Bronchial epithelial cell (primary cell): Measurements from ENCODE around the gene ARHGAP20. TPM values are rescaled to one million over a fixed set of nuclear protein-coding genes. Genes with fewer than 3 reads are reported as not detected.
"Not testable (repeated sequence)": the region's sequence is repeated elsewhere in the genome, so short reads cannot be mapped to it uniquely, and the experiment has no call there.

Experiments
- DNase-seq: peaks from one replicate; pipeline ENCODE4 v3.0.0-alpha.2; 2010; ENCODE audit warnings: low read depth
- FAIRE-seq: peaks from 2 replicates; lab custom pipeline; 2011; peaks lifted over from hg19 to GRCh38; lab: Jason Lieb, UNC
- H3K27me3 ChIP-seq: 2 replicates; pipeline ENCODE4 v1.5.1; 2011; ENCODE audit warnings: low read length; ENCODE audit not compliant: control insufficient read depth, insufficient read depth
- H3K36me3 ChIP-seq: 2 replicates; pipeline ENCODE4 v1.5.1; 2011; ENCODE audit warnings: low read length; ENCODE audit not compliant: control insufficient read depth, insufficient read depth
- H3K4me3 ChIP-seq: 2 replicates; pipeline ENCODE4 v1.5.1; 2011; ENCODE audit warnings: mild to moderate bottlenecking, low read depth, low read length, control low read depth
- total RNA-seq: library from RNA; depleted of rRNA; stranded (reverse); fragments of >200 nt; gene quantifications from 2 replicates; pipeline ENCODE4 v1.2.1, GENCODE V29; 2014
- TF ChIP-seq, protein P1 (sequence below): IDR thresholded peaks from 2 replicates; pipeline ENCODE4 v1.5.1; 2011; ENCODE audit warnings: mild to moderate bottlenecking, moderate library complexity, low read length, control low read depth, inconsistent platforms; ENCODE audit not compliant: insufficient read depth, severe bottlenecking

ARHGAP20 gene
- total RNA-seq, 1 donor from 2014 or later = under 0.01 TPM

DNA sequence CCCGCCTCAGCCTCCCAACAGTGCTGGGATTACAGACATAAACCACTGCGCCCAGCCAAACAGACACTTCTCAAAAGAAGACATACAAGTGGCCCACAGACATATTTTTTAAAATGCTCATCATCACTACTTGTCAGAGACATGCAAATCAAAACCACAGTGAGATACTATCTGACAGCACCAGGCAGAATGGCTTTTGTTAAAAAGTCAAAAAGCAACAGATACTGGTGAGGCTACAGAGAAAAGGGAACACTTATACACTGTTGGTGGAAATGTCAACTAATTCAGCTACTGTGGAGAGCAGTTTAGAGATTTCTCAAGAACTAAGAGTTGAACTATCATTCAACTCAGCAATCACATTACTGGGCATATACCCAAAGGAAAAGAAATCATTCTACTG is 67.0 kb downstream of the ARHGAP20 start:
- DNase-seq (no peak), FAIRE-seq (no peak)
- Histone ChIP-seq H3K27me3 (no peaks in the 10 kb centered on the region), H3K4me3 (no peak overlapping the region), H3K36me3 (no peaks in the 10 kb centered on the region)
- TF ChIP-seq, protein P1, sequence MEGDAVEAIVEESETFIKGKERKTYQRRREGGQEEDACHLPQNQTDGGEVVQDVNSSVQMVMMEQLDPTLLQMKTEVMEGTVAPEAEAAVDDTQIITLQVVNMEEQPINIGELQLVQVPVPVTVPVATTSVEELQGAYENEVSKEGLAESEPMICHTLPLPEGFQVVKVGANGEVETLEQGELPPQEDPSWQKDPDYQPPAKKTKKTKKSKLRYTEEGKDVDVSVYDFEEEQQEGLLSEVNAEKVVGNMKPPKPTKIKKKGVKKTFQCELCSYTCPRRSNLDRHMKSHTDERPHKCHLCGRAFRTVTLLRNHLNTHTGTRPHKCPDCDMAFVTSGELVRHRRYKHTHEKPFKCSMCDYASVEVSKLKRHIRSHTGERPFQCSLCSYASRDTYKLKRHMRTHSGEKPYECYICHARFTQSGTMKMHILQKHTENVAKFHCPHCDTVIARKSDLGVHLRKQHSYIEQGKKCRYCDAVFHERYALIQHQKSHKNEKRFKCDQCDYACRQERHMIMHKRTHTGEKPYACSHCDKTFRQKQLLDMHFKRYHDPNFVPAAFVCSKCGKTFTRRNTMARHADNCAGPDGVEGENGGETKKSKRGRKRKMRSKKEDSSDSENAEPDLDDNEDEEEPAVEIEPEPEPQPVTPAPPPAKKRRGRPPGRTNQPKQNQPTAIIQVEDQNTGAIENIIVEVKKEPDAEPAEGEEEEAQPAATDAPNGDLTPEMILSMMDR = no peak

DNA sequence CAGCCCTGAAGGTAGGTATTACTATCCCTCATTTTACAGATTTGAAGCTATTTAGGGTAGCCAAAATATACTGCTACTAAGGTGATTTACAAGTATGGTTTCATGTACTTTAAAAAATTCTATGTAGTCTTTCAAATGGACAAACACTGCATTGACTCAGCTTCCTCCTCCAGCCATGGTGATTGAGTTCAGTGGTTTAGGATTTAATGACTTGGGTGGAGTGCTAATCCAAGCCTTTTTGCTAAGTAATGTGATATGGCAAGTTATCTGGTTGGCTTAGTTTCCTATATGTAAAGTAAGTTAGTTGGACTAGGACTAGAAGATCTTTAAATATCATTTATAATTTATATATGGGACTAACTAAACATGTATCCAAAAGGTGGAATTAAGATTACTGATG is 77.9 kb downstream of the ARHGAP20 start:
- Histone ChIP-seq H3K27me3 (no peaks in the 10 kb centered on the region), H3K36me3 (no peaks in the 10 kb centered on the region), H3K4me3 (no peak overlapping the region)
- DNase-seq (no peak), FAIRE-seq (no peak)
- TF ChIP-seq, protein P1 = no peak

DNA sequence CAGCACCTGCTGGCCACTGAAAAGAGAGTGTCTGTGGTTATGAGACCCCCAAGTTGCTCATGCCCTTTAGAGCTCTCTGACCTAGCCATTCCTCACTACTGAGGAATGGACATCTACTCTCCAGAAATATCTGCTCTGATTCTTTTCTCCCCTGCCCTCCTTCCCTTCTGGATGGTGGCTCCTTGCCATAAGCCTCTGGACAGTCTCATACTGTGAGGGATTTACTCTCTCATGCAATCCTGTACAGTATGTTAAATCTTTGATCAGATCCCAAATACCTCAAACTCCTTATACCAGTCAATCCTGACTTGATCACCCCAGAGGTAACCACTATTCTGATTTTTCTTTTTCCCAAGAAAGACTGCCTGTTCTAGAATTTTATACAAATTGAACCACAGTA is 80.7 kb downstream of the ARHGAP20 start:
- DNase-seq = no peak

DNA sequence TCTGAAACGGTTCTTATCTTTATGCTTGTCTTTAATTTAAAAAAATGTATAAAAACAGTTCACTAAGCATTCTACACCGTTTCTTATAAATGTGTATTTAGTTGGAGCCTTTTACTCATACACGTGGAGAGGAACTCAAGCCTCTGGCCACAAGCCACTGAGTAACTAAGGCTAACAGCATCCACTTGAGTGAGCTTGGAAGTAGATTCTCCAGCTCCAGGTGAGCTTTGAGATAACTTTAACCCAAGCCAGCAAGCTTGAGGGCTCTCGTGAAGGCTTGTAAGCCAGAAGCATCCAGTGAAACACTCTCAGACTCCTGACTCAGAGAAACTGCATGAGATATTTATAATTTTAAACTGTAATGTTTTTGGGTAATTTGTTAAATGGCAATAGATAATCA is 82.6 kb downstream of the ARHGAP20 start:
- no peaks in the 10 kb centered on the region for H3K27me3 ChIP-seq
- no peaks in the 10 kb centered on the region for H3K36me3 ChIP-seq
- DNase-seq (no peak), FAIRE-seq (no peak)
- no peak overlapping the region for H3K4me3 ChIP-seq
- TF ChIP-seq, protein P1 = no peak

More for the DNA sequence above, 80.7 kb downstream of the ARHGAP20 start:
- Histone ChIP-seq H3K36me3 (no peaks in the 10 kb centered on the region), H3K4me3 (no peak overlapping the region), H3K27me3 (no peaks in the 10 kb centered on the region)
- TF ChIP-seq, protein P1 = no peak
- no peak for FAIRE-seq

DNA sequence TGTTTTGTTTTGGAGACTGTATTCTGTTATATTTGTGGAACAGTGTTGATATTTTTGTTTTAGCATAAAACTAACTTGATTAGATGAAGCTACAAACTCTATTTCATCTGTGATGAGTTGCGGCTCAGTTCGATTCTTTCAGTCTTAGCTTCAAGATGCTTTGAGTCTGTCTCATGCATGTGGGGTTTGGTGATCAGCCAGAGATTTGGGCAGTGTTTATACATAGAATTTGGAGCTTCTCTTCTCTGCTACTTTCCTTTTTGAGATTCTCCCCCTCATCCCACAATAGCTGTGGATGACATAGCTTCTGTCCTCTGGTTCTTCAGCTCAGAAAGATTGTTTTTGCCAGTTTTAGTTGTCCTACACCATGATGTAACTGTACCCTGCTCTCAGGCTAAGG is 90.4 kb downstream of the ARHGAP20 start:
- TF ChIP-seq, protein P1 = no peak
- Histone ChIP-seq H3K4me3 (no peak overlapping the region), H3K27me3 (no peaks in the 10 kb centered on the region), H3K36me3 (no peaks in the 10 kb centered on the region)
- DNase-seq (no peak), FAIRE-seq (no peak)

DNA sequence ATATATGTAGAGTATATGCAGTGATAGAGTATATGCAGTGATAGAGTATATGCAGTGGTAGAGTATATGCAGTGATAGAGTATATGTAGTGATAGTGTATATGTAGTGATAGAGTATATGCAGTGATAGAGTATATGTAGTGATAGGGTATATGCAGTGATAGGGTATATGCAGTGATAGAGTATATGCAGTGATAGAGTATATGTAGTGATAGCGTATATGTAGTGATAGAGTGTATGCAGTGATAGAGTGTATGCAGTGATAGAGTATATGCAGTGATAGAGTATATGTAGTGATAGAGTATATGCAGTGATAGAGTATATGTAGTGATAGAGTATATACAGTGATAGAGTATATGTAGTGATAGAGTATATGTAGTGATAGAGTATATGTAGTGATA is 92.9 kb downstream of the ARHGAP20 start:
- not testable (repeated sequence) for DNase-seq

More for the DNA sequence above, 92.9 kb downstream of the ARHGAP20 start:
- not testable (repeated sequence) for H3K4me3 ChIP-seq, H3K27me3 ChIP-seq, H3K36me3 ChIP-seq, FAIRE-seq
